Mucosa of descending colon (tissue), 3 donors: ENCODE results near the gene LINGO1. TPM values are rescaled to one million over a fixed set of nuclear protein-coding genes. Genes with fewer than 3 reads are reported as not detected.

Source experiments
- ATAC-seq: fragments of 200-7000 bp; cut with Tn5 transposase; one replicate; pipeline ENCODE4 v1.9.1; 2020; ENCODE audit warnings: mild to moderate bottlenecking, moderate library complexity
- DNase-seq, 3 donors: peaks; one replicate each; pipeline ENCODE4 v3.0.0-alpha.2; 2020
- H3K36me3 ChIP-seq: fragments of 200-600 bp; one replicate; pipeline ENCODE4 v1.8.0; 2021; ENCODE audit warnings: low read depth, mild to moderate bottlenecking
- H3K4me1 ChIP-seq: fragments of 200-600 bp; one replicate; pipeline ENCODE4 v1.8.0; 2021; ENCODE audit warnings: low read depth, mild to moderate bottlenecking
- H3K4me3 ChIP-seq: fragments of 200-600 bp; one replicate; pipeline ENCODE4 v1.8.0; 2021; ENCODE audit warnings: mild to moderate bottlenecking
- H3K9me3 ChIP-seq: fragments of 200-600 bp; one replicate; pipeline ENCODE4 v1.8.0; 2021; ENCODE audit warnings: mild to moderate bottlenecking
- CTCF ChIP-seq: fragments of 200-600 bp; IDR thresholded peaks from one replicate; pipeline ENCODE4 v1.8.0; 2022; ENCODE audit warnings: antibody characterized with exemption, mild to moderate bottlenecking
- intact Hi-C, 2 donors: fragments of 100-400 bp; cut with DNase I in 1 of 2; cut with micrococcal nuclease in 1 of 2; formaldehyde crosslinking; loops; one replicate each; pipeline versions ENCODE4 v1.11.0 to v1.11.1; 2022; cut with DNase I, micrococcal nuclease
- total RNA-seq, 3 donors: library from RNA; stranded (reverse); fragmentation: NEBNext Ultra II Directional in 2 of 3; extraction: Animal tissue kit (Norgen Biotek cat#: 25700) in 2 of 3; gene quantifications; one replicate each; pipeline versions ENCODE4 v1.2.1 to v1.2.4, GENCODE V29; 2021 to 2023
- donor health status: DM: no; HTN: no; CAD: no; lungs with moderate emphysema.
- donor health status: DM: no; HTN: no; CAD: no.
- donor health status: DM: no; HTN: yes; CAD: no.

LINGO1 gene
- total RNA-seq, 3 donors from 2014 or later, result 1.8 to 2.6 (median 1.9) TPM

- Histone ChIP-seq H3K9me3 (no peaks in the 10 kb centered on the region), H3K4me3 (no peak overlapping the region), H3K36me3 (no peaks in the 10 kb centered on the region), H3K4me1 (peaks cover 50% of the 10 kb centered on the region)
- intact Hi-C loops, result no loop called here
- DNase-seq, result no peak
- no peak for ATAC-seq
- no peak for TF ChIP-seq CTCF
These were observed 24.8 kb downstream of the LINGO1 start for GRCh38 chr15:77607894-77608261.

- intact Hi-C loops, result no loop called here
- Histone ChIP-seq H3K36me3 (no peaks in the 10 kb centered on the region), H3K9me3 (no peaks in the 10 kb centered on the region), H3K4me3 (no peak overlapping the region), H3K4me1 (peaks cover 48% of the 10 kb centered on the region)
- DNase-seq, result peak in 2 of 3 donors; percentile 42 to 58
- no peak for ATAC-seq
- no peak for TF ChIP-seq CTCF
These were observed 25.4 kb downstream of the LINGO1 start for GRCh38 chr15:77607111-77607893.

GRCh38 chr15:77606142-77607034 is 26.3 kb downstream of the LINGO1 start:
- peaks cover 45% of the 10 kb centered on the region for H3K4me1 ChIP-seq
- peak; percentile 64 for ATAC-seq
- no peak overlapping the region for H3K4me3 ChIP-seq
- peak; percentile 69 to 73 (median 72) for DNase-seq
- no peak for TF ChIP-seq CTCF
- H3K36me3 ChIP-seq, result no peaks in the 10 kb centered on the region
- intact Hi-C loops, result no loop called here
- no peaks in the 10 kb centered on the region for H3K9me3 ChIP-seq

- Histone ChIP-seq H3K4me1 (peaks cover 45% of the 10 kb centered on the region), H3K36me3 (no peaks in the 10 kb centered on the region), H3K9me3 (no peaks in the 10 kb centered on the region), H3K4me3 (no peak overlapping the region)
- ATAC-seq (no peak), DNase-seq (no peak)
- TF ChIP-seq CTCF, result no peak
- intact Hi-C loops, result no loop called here
These were observed 27.2 kb downstream of the LINGO1 start for GRCh38 chr15:77605547-77605946.

GRCh38 chr15:77604973-77605372 is 27.7 kb downstream of the LINGO1 start:
- Histone ChIP-seq H3K9me3 (no peaks in the 10 kb centered on the region), H3K4me1 (peaks cover 40% of the 10 kb centered on the region), H3K4me3 (no peak overlapping the region), H3K36me3 (no peaks in the 10 kb centered on the region)
- DNase-seq (no peak), ATAC-seq (no peak)
- intact Hi-C loops, result no loop called here
- no peak for TF ChIP-seq CTCF
